IMR-90 (cell line): ENCODE results near the gene BACE1. TPM values are rescaled to one million over a fixed set of nuclear protein-coding genes. Genes with fewer than 3 reads are reported as not detected.

Experiments
- ATAC-seq: fragments of 200-7000 bp; cut with Tn5 transposase; 2 replicates; pipeline ENCODE4 v1.9.1; 2020; ENCODE audit warnings: low read depth, mild to moderate bottlenecking, moderate library complexity
- BruUV-seq: library from RNA; stranded (reverse); fragments of 400-500 nt; replicated peaks from 2 replicates; lab custom pipeline; 2021; lab: Mats Ljungman, UMichigan
- CTCF ChIA-PET: fragments of 300-600 bp; formaldehyde crosslinking; extraction: SDS; loops from one replicate; lab custom pipeline; 2021; ENCODE audit warnings: antibody characterized with exemption; lab: Yijun Ruan, JAX
- POLR2A ChIA-PET: fragments of 300-600 bp; sonication (Branson Sonifier 250); formaldehyde crosslinking; loops from one replicate; lab custom pipeline; 2022; ENCODE audit warnings: antibody characterized with exemption; ENCODE audit not compliant: unreplicated experiment; lab: Charles Lee
- DNase-seq: peaks from one replicate; pipeline ENCODE4 v3.0.0; 2013
- H2AFZ ChIP-seq: replicated peaks from 2 replicates; pipeline ENCODE3; 2013; ENCODE audit warnings: low read length, mild to moderate bottlenecking; ENCODE audit not compliant: poor library complexity
- H2AK5ac ChIP-seq: 2 replicates; pipeline ENCODE4 v1.6.1; 2013; ENCODE audit warnings: low read depth, low read length, inconsistent platforms
- H2AK9ac ChIP-seq: replicated peaks from 2 replicates; pipeline ENCODE3; 2013; ENCODE audit warnings: mild to moderate bottlenecking, low read depth, low read length, moderate library complexity; ENCODE audit not compliant: poor library complexity
- H2BK120ac ChIP-seq: 2 replicates; pipeline ENCODE4 v1.6.1; 2013; ENCODE audit warnings: low read depth, low read length, inconsistent platforms
- H2BK15ac ChIP-seq: 3 replicates; pipeline ENCODE4 v1.6.1; 2013; ENCODE audit warnings: low read depth, low read length, inconsistent platforms
- H2BK20ac ChIP-seq: 2 replicates; pipeline ENCODE4 v1.6.1; 2013; ENCODE audit warnings: low read depth, mild to moderate bottlenecking, inconsistent platforms, low read length, moderate library complexity
- H2BK5ac ChIP-seq: 2 replicates; pipeline ENCODE4 v1.6.1; 2013; ENCODE audit warnings: mild to moderate bottlenecking, low read depth, low read length, inconsistent platforms; ENCODE audit not compliant: poor library complexity, severe bottlenecking
- H3K14ac ChIP-seq: replicated peaks from 2 replicates; pipeline ENCODE4 v1.6.1; 2013; ENCODE audit warnings: low read depth, low read length, inconsistent platforms
- H3K18ac ChIP-seq: 2 replicates; pipeline ENCODE4 v1.6.1; 2013; ENCODE audit warnings: low read depth, low read length, control low read depth
- H3K23ac ChIP-seq: 2 replicates; pipeline ENCODE4 v1.6.1; 2013; ENCODE audit warnings: low read depth, low read length, inconsistent platforms
- H3K27ac ChIP-seq: 2 replicates; pipeline ENCODE4 v1.5.1; 2013; ENCODE audit warnings: mild to moderate bottlenecking, control low read depth, low read length; ENCODE audit not compliant: insufficient read depth
- H3K27me3 ChIP-seq: 2 replicates; pipeline ENCODE4 v1.6.1; 2013; ENCODE audit warnings: low read length; ENCODE audit not compliant: control insufficient read depth, insufficient read depth
- H3K36me3 ChIP-seq: 2 replicates; pipeline ENCODE4 v1.6.1; 2013; ENCODE audit warnings: low read length, mixed read lengths; ENCODE audit not compliant: control insufficient read depth, insufficient read depth
- H3K4ac ChIP-seq: 2 replicates; pipeline ENCODE4 v1.6.1; 2013; ENCODE audit warnings: low read depth, low read length, inconsistent platforms
- H3K4me1 ChIP-seq: 2 replicates; pipeline ENCODE4 v1.6.1; 2013; ENCODE audit warnings: low read length, mixed read lengths; ENCODE audit not compliant: control insufficient read depth, insufficient read depth
- H3K4me2 ChIP-seq: 2 replicates; pipeline ENCODE4 v1.6.1; 2013; ENCODE audit warnings: low read depth, mild to moderate bottlenecking, control low read depth, low read length, moderate library complexity
- H3K4me3 ChIP-seq: 2 replicates; pipeline ENCODE4 v1.5.1; 2013; ENCODE audit warnings: low read depth, mild to moderate bottlenecking, control low read depth, low read length, moderate library complexity; ENCODE audit not compliant: insufficient read depth
- H3K56ac ChIP-seq: 2 replicates; pipeline ENCODE4 v1.6.1; 2013; ENCODE audit warnings: low read length, inconsistent platforms; ENCODE audit not compliant: insufficient read depth; ENCODE audit errors: extremely low read depth
- H3K79me1 ChIP-seq, 2 experiments: 2 replicates each; pipeline ENCODE4 v1.6.1; 2013; ENCODE audit warnings: low read length in 2 of 2, inconsistent platforms in 1 of 2, low read depth in 1 of 2
- H3K9ac ChIP-seq: 2 replicates; pipeline ENCODE4 v1.6.1; 2013; ENCODE audit warnings: low read depth, low read length, control low read depth
- H3K9me1 ChIP-seq: 2 replicates; pipeline ENCODE4 v1.6.1; 2013; ENCODE audit warnings: low read length, inconsistent platforms; ENCODE audit not compliant: insufficient read depth
- H3K9me3 ChIP-seq: 2 replicates; pipeline ENCODE4 v1.6.1; 2013; ENCODE audit warnings: low read length; ENCODE audit not compliant: control insufficient read depth, insufficient read depth
- H4K20me1 ChIP-seq: 2 replicates; pipeline ENCODE4 v1.6.1; 2013; ENCODE audit warnings: low read length, inconsistent platforms; ENCODE audit not compliant: insufficient read depth
- H4K5ac ChIP-seq: 2 replicates; pipeline ENCODE4 v1.6.1; 2013; ENCODE audit warnings: mild to moderate bottlenecking, low read depth, low read length, control low read depth
- H4K8ac ChIP-seq, 2 experiments: 2 replicates each; pipeline ENCODE4 v1.6.1; 2013; ENCODE audit warnings: low read depth in 2 of 2, low read length in 2 of 2, control low read depth in 1 of 2, inconsistent platforms in 1 of 2
- H4K91ac ChIP-seq: 2 replicates; pipeline ENCODE4 v1.6.1; 2013; ENCODE audit warnings: low read depth, low read length, inconsistent platforms; ENCODE audit not compliant: insufficient read depth
- BHLHE40 ChIP-seq: fragments of 150-350 bp; IDR thresholded peaks from 2 replicates; pipeline ENCODE4 v1.6.1; 2016; ENCODE audit warnings: mild to moderate bottlenecking, low read depth, low read length
- CHD1 ChIP-seq: IDR thresholded peaks from 2 replicates; pipeline ENCODE4 v1.6.1; 2012; ENCODE audit warnings: low read depth, low read length, improper control_type of control experiment
- FOS ChIP-seq: fragments of 150-350 bp; IDR thresholded peaks from 2 replicates; pipeline ENCODE4 v1.6.1; 2016; ENCODE audit warnings: low read depth, low read length
- MXI1 ChIP-seq: IDR thresholded peaks from 2 replicates; pipeline ENCODE4 v1.6.1; 2012; ENCODE audit warnings: low read depth, mild to moderate bottlenecking, low read length, moderate library complexity, borderline replicate concordance
- NFE2L2 ChIP-seq: fragments of 150-350 bp; IDR thresholded peaks from 2 replicates; pipeline ENCODE4 v1.6.1; 2016; ENCODE audit warnings: low read depth, mild to moderate bottlenecking, low read length
- RAD21 ChIP-seq: IDR thresholded peaks from 2 replicates; pipeline ENCODE4 v1.6.1; 2012; ENCODE audit warnings: low read length, improper control_type of control experiment
- WGBS, 2 experiments: methylation state at CpG; one replicate each; pipeline versions ENCODE4 v1.1.5 to v1.1.7; 2013; ENCODE audit warnings: missing lambda C conversion rate in 2 of 2; ENCODE audit not compliant: insufficient read length in 1 of 2; ENCODE audit errors: extremely low coverage in 2 of 2; 5-methylcytosine and 5-hydroxymethylcytosine counted together
- dilution Hi-C: fragments of 300-500 bp; cut with HindIII; formaldehyde crosslinking; loops from one replicate; pipeline ENCODE4 v1.14.3; 2018; ENCODE audit warnings: low sequenced_read_pairs; ENCODE audit not compliant: unreplicated experiment
- in situ Hi-C: fragments of 300-500 bp; cut with MboI; formaldehyde crosslinking; loops from 3 replicates; pipeline ENCODE4 v1.14.3; 2019; ENCODE audit warnings: low sequenced_read_pairs, inconsistent platforms, mixed read lengths
- intact Hi-C: fragments of 100-400 bp; cut with micrococcal nuclease; formaldehyde crosslinking; loops from 2 replicates; pipeline ENCODE4 v1.10.0; 2022
- polyA plus RNA-seq, 3 experiments: library from polyadenylated mRNA; depleted of rRNA; stranded (reverse); fragments of >200 nt; gene quantifications; 2 replicates each; pipeline ENCODE4 v1.2.3, GENCODE V29; 2012; ENCODE audit warnings: low replicate concordance in 1 of 3
- total RNA-seq: library from RNA; depleted of rRNA; stranded (reverse); fragments of >200 nt; gene quantifications from 2 replicates; pipeline ENCODE4 v1.2.3, GENCODE V29; 2012
- TF ChIP-seq, protein P1 (sequence below): conservative IDR thresholded peaks from 2 replicates; pipeline ENCODE4 v1.5.1; 2012; ENCODE audit warnings: mild to moderate bottlenecking, low read depth, low read length, improper control_type of control experiment
- TF ChIP-seq, protein P2 (sequence below): fragments of 150-350 bp; IDR thresholded peaks from 2 replicates; pipeline ENCODE4 v1.6.1; 2016; ENCODE audit warnings: low read depth, mild to moderate bottlenecking, low read length, moderate library complexity, borderline replicate concordance

Gene BACE1
- total and polyA plus RNA-seq, 2 of the 4 experiments (the other 2 are of a cell fraction), result 27.6 to 50.6 TPM

DNA sequence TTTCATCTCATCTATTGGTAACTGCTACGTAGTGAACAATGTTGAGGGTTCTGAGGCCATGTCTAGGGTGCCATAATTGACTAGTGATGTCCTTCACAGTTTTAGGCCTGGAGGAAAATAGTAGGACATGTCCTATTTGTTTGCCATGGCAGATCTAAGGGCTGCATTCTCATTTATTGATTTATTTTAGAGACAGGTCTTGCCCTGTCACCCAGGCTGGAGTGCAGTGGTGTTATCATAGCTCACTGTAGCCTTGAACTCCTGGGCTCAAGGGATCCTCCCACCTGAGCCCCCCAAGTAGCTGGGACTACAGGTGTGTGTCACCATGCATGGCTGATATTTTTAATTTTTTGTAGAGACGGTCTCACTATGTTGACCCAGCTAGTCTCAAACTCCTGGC is 16.8 kb upstream of the BACE1 start:
- Histone ChIP-seq H2BK5ac (no peak overlapping the region), H3K23ac (no peak overlapping the region), H2BK20ac (no peak overlapping the region), H3K14ac (no peak overlapping the region), H3K9me3 (no peaks in the 10 kb centered on the region), H3K4me2 (no peak overlapping the region), H2BK15ac (no peak overlapping the region), H4K8ac (no peak overlapping the region), H4K20me1 (no peaks in the 10 kb centered on the region), H2AK5ac (no peak overlapping the region), H3K36me3 (peaks cover 7% of the 10 kb centered on the region; the same call in 1 of the 2 replicates), H3K27me3 (no peaks in the 10 kb centered on the region), H3K4me3 (no peak overlapping the region), H3K18ac (no peak overlapping the region), H4K5ac (no peak overlapping the region), H3K79me1 (peaks cover 28 to 51% of the 10 kb centered on the region in 2 experiments), H3K9ac (no peak overlapping the region), H3K4me1 (peaks cover 6% of the 10 kb centered on the region), H4K91ac (no peak overlapping the region), H3K27ac (no peak overlapping the region), H3K9me1 (peaks cover 10% of the 10 kb centered on the region), H2AFZ (no peak overlapping the region), H2AK9ac (no peak overlapping the region), H3K56ac (no peak overlapping the region), H3K4ac (no peak overlapping the region), H2BK120ac (no peak overlapping the region)
- ChIA-PET CTCF (interaction anchor here (1.0 kb wide), 1 partner anchor 9 kb away, joined by 4 read pairs; no protein-coding TSS in a partner anchor), POLR2A (no interaction called here)
- TF ChIP-seq CHD1, result no peak
- no peak for TF ChIP-seq FOS
- TF ChIP-seq, protein P1, sequence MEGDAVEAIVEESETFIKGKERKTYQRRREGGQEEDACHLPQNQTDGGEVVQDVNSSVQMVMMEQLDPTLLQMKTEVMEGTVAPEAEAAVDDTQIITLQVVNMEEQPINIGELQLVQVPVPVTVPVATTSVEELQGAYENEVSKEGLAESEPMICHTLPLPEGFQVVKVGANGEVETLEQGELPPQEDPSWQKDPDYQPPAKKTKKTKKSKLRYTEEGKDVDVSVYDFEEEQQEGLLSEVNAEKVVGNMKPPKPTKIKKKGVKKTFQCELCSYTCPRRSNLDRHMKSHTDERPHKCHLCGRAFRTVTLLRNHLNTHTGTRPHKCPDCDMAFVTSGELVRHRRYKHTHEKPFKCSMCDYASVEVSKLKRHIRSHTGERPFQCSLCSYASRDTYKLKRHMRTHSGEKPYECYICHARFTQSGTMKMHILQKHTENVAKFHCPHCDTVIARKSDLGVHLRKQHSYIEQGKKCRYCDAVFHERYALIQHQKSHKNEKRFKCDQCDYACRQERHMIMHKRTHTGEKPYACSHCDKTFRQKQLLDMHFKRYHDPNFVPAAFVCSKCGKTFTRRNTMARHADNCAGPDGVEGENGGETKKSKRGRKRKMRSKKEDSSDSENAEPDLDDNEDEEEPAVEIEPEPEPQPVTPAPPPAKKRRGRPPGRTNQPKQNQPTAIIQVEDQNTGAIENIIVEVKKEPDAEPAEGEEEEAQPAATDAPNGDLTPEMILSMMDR, result no peak
- TF ChIP-seq, protein P2, sequence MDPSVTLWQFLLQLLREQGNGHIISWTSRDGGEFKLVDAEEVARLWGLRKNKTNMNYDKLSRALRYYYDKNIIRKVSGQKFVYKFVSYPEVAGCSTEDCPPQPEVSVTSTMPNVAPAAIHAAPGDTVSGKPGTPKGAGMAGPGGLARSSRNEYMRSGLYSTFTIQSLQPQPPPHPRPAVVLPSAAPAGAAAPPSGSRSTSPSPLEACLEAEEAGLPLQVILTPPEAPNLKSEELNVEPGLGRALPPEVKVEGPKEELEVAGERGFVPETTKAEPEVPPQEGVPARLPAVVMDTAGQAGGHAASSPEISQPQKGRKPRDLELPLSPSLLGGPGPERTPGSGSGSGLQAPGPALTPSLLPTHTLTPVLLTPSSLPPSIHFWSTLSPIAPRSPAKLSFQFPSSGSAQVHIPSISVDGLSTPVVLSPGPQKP, result no peak
- no peak for TF ChIP-seq BHLHE40
- TF ChIP-seq MXI1, result no peak
- no peak for TF ChIP-seq RAD21
- no peak for TF ChIP-seq NFE2L2
- dilution Hi-C loops (no loop called here), in situ Hi-C loops (no loop called here), intact Hi-C loops (no loop called here)
- DNase-seq, result no peak
- WGBS, 2 experiments, result no CpG with 5 or more reads among the region's 2 CpGs
- ATAC-seq, result no peak
- BruUV-seq, result no TSS peak
